ENCODE measurements around the gene FIBP. TPM values are rescaled to one million over a fixed set of nuclear protein-coding genes. Genes with fewer than 3 reads are reported as not detected.

FIBP gene
- total and polyA plus RNA-seq, 2 of the 8 experiments (the other 6 are each of a cell fraction or from before 2014, with no cell fraction given) = 74.3 to 173 TPM

DNA sequence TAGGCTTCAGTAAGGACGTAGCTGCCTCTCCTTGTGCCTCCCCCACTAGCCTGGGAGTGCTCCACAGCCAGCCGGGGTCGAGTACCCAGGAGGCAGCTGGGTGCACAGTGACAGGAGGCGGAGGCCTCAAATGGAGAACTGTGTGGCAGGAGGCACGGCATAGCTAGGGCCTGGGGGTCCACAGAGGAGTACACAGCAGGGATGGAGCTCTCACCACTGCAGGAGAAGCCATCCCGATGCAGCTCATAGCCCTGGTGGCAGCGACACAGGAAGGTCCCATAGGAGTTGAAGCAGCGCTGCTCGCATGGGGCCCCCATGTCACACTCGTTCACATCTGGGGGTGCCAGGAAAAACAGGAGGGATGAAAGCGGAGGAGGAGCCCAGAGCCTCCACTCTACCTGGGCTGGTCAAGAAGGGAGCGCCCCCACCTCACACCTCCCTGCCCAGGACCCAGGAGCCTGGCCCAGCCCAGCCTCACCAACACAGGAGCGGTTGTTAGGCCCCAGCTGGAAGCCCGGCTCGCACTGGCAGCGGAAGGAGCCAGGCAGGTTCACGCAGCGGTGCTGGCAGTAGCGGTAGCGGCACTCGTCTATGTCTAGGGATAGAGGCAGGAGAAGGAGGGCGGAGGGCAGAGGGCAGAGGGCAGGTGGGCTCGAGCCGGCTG, 18.5 kb downstream of the FIBP start (continued):
- TF ChIP-seq BACH1 (IDR thresholded peaks at IDR 0.05; ENCODE audit: low read length) (no peak), CTBP2 (IDR thresholded peaks at IDR 0.05; ENCODE audit: borderline replicate concordance, insufficient read depth, insufficient read length, low read length) (no peak), SRF (IDR thresholded peaks at IDR 0.05; ENCODE audit: low read depth, low read length) (no peak), EP300 (IDR thresholded peaks at IDR 0.05; ENCODE audit: borderline replicate concordance in 1 of 2, low read depth in 2 of 2, low read length in 2 of 2) (no peak), SIX5 (IDR thresholded peaks at IDR 0.05; ENCODE audit: low read depth, low read length) (no peak), CBX5 (IDR thresholded peaks at IDR 0.05; ENCODE audit: low read depth, low read length) (no peak), BCL11A (IDR thresholded peaks at IDR 0.05; ENCODE audit: low read depth in 2 of 2, low read length in 2 of 2) (no peak)
